Uterus (tissue), 2 donors: ENCODE measurements around the gene CDKAL1.

ENCODE experiments used
- POLR2A ChIP-seq, 2 donors: fragments of 450-650 bp; IDR thresholded peaks; one replicate each; pipeline ENCODE4 v1.6.1; 2016; ENCODE audit warnings: antibody characterized with exemption in 2 of 2, mild to moderate bottlenecking in 1 of 2, moderate library complexity in 1 of 2
- TF ChIP-seq, protein P1 (sequence below), 4 experiments: fragments of 200-600 bp in 2 of 4; fragments of 450-650 bp in 2 of 4; sonication (generic) in 2 of 4; IDR thresholded peaks; one replicate each; pipeline ENCODE4 v1.5.1; 2016 to 2019; ENCODE audit warnings: antibody characterized with exemption in 4 of 4, mild to moderate bottlenecking in 2 of 4, moderate library complexity in 1 of 4

DNA sequence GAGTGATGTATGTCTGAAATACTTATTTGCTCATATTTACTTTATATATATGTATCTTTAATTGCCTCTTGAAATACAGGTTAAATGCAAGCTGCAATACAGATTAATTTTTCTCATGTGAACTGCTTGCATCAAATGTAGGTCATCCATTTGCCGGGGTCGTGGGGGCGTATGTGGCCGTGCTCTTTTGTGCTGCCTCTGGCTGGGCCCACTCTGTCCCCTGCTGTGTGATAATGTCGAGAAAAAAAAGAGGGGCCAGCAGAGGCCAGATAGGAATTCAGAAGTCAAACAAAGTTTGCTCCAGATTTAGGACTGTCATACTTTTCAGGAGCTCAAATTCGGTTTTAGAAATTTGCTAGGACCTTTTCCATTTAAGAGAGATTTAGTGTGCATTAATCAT lies 599.6 kb downstream of the CDKAL1 start:
- TF ChIP-seq, protein P1, sequence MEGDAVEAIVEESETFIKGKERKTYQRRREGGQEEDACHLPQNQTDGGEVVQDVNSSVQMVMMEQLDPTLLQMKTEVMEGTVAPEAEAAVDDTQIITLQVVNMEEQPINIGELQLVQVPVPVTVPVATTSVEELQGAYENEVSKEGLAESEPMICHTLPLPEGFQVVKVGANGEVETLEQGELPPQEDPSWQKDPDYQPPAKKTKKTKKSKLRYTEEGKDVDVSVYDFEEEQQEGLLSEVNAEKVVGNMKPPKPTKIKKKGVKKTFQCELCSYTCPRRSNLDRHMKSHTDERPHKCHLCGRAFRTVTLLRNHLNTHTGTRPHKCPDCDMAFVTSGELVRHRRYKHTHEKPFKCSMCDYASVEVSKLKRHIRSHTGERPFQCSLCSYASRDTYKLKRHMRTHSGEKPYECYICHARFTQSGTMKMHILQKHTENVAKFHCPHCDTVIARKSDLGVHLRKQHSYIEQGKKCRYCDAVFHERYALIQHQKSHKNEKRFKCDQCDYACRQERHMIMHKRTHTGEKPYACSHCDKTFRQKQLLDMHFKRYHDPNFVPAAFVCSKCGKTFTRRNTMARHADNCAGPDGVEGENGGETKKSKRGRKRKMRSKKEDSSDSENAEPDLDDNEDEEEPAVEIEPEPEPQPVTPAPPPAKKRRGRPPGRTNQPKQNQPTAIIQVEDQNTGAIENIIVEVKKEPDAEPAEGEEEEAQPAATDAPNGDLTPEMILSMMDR (IDR thresholded peaks at IDR 0.05): no peak
- TF ChIP-seq POLR2A (IDR thresholded peaks at IDR 0.05): no peak
